Left ventricle myocardium inferior (tissue), 1 donor: ENCODE measurements around the gene BRD8. TPM values are rescaled to one million over a fixed set of nuclear protein-coding genes. Genes with fewer than 3 reads are reported as not detected.

Experiments
- DNase-seq: peaks from one replicate; pipeline ENCODE4 v3.0.0-alpha.2; 2020
- H3K27ac ChIP-seq: fragments of 200-600 bp; replicated peaks from 2 replicates; pipeline ENCODE4 v1.8.0; 2021
- H3K27me3 ChIP-seq: fragments of 200-600 bp; 2 replicates; pipeline ENCODE4 v1.8.0; 2021; ENCODE audit warnings: low read depth
- H3K36me3 ChIP-seq: fragments of 200-600 bp; 2 replicates; pipeline ENCODE4 v1.8.0; 2021
- H3K4me1 ChIP-seq: fragments of 200-600 bp; 2 replicates; pipeline ENCODE4 v1.8.0; 2021
- H3K4me3 ChIP-seq: fragments of 200-600 bp; 2 replicates; pipeline ENCODE4 v1.8.0; 2021; ENCODE audit warnings: mild to moderate bottlenecking, moderate library complexity
- H3K9me3 ChIP-seq: fragments of 200-600 bp; replicated peaks from 2 replicates; pipeline ENCODE4 v1.8.0; 2021
- intact Hi-C: fragments of 100-400 bp; cut with micrococcal nuclease; formaldehyde crosslinking; loops from one replicate; pipeline ENCODE4 v1.11.0; 2022
- total RNA-seq: library from RNA; stranded (reverse); fragmentation: NEBNext Ultra II Directional; extraction: Animal tissue kit (Norgen Biotek cat#: 25700); gene quantifications from one replicate; pipeline ENCODE4 v1.2.1, GENCODE V29; 2021
- TF ChIP-seq, protein P1 (sequence below): fragments of 200-600 bp; IDR thresholded peaks from 2 replicates; pipeline ENCODE4 v1.8.0; 2021; ENCODE audit warnings: antibody characterized with exemption, mild to moderate bottlenecking, borderline replicate concordance
- donor health status: DM: no; HTN: yes; CAD: no; lungs with severe emphysema.

BRD8 gene
- total RNA-seq, 1 donor from 2014 or later = 27.4 TPM

DNA sequence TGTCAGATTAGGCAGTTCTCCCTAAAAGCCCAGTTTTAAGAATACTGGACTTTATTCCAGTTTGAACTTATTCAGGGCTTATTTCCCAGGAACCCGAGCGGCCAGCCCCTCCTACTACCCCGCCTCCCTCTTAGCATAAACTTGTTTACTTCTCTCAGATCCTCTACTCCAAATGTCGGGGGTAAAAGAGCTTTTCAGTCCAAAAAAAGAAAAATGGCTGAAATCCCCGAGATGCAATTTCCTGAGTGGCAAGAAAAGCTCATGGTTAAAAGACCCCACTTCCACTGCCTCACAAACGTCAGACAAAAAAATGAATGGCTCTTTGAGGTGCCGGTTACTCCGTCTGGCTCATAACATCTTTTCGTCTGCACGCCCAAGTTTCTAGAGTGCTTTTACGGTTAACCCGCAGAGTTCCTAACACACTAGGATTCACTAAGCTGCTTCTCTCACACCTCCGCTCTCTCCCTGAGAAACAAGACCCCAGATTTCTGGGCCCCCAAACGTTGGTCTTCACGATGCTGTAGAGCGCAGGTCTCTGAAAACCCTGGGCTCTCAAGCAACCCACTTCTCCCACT, 402 bp downstream of the BRD8 start:
- Histone ChIP-seq H3K4me3 (peak overlapping the region; percentile 85), H3K9me3 (no peaks in the 10 kb centered on the region), H3K27ac (peak overlapping the region; percentile 97), H3K4me1 (peaks cover 46% of the 10 kb centered on the region), H3K27me3 (no peaks in the 10 kb centered on the region), H3K36me3 (peaks cover 43% of the 10 kb centered on the region)
- TF ChIP-seq, protein P1, sequence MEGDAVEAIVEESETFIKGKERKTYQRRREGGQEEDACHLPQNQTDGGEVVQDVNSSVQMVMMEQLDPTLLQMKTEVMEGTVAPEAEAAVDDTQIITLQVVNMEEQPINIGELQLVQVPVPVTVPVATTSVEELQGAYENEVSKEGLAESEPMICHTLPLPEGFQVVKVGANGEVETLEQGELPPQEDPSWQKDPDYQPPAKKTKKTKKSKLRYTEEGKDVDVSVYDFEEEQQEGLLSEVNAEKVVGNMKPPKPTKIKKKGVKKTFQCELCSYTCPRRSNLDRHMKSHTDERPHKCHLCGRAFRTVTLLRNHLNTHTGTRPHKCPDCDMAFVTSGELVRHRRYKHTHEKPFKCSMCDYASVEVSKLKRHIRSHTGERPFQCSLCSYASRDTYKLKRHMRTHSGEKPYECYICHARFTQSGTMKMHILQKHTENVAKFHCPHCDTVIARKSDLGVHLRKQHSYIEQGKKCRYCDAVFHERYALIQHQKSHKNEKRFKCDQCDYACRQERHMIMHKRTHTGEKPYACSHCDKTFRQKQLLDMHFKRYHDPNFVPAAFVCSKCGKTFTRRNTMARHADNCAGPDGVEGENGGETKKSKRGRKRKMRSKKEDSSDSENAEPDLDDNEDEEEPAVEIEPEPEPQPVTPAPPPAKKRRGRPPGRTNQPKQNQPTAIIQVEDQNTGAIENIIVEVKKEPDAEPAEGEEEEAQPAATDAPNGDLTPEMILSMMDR = no peak
- intact Hi-C loops = no loop called here
- DNase-seq = peak; percentile 24

DNA sequence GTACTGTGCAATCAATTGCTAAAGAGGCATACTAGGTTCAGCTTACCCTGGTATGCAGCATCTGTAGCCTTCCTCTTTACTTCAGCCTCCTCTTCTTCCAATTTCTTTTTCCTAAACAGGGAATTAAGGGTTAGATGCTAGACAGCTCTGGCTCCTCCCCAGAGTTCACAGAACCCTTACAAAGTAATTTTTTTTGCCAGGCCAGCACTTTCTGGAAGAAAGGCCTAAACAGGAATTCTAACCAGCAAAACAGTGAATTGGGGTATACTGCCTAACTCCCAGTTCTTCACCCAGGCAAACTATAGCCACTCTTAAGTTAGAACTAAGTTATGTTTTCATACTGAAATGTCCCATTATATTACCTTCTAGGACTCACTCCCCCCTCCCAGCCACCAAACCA, 8.1 kb downstream of the BRD8 start:
- Histone ChIP-seq H3K27me3 (no peaks in the 10 kb centered on the region), H3K4me3 (no peak overlapping the region), H3K27ac (no peak overlapping the region), H3K36me3 (peaks cover 99% of the 10 kb centered on the region), H3K4me1 (peaks cover 4% of the 10 kb centered on the region), H3K9me3 (no peaks in the 10 kb centered on the region)
- intact Hi-C loops = no loop called here
- DNase-seq = no peak
- TF ChIP-seq, protein P1 = no peak

DNA sequence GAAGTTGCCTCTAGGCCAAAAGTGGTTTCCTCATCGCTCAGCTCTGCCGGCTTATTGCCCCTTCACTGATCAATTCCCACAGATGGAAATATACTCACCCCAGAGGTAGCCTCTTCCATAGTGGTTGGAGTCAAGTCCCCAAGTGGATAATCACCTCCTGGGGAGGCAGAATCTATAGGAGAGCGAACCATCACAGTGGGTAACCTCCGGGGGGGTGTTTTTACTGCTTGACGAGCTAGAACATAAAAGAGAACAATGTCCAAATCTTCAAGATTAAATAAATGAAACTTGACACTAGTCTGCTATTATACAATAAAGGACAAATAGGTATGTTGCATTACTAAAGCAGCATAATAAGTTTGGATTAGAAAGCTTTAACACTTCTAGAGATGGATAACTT, 9.3 kb downstream of the BRD8 start:
- intact Hi-C loops = no loop called here
- no peaks in the 10 kb centered on the region for H3K9me3 ChIP-seq

DNA sequence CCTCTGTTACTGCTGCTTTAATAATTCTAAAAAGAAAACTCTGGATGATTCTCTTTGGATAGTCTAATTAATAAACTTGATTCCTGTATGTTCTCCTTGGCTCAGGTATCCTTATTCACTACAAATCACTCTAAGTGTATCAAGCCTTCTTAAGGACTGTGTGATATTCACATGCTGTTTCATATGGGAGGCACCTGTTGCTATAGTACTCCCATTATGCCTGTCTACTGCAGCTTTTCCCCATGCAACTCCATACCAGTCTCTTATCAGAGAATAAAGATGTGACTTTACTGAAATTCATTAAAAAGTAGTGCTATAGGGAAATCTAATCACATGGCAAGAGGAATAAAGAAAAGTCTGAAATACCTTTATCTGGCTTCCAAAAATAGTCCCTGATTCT, 14.7 kb downstream of the BRD8 start:
- no peak overlapping the region for H3K4me3 ChIP-seq
- intact Hi-C loops = no loop called here
- H3K9me3 ChIP-seq = no peaks in the 10 kb centered on the region
- no peaks in the 10 kb centered on the region for H3K27me3 ChIP-seq
- H3K4me1 ChIP-seq = no peaks in the 10 kb centered on the region
- DNase-seq = no peak
- TF ChIP-seq, protein P1 = no peak
- H3K27ac ChIP-seq = no peak overlapping the region
- H3K36me3 ChIP-seq = peaks cover 100% of the 10 kb centered on the region

More for the DNA sequence above, 9.3 kb downstream of the BRD8 start:
- peaks cover 99% of the 10 kb centered on the region for H3K36me3 ChIP-seq
- DNase-seq = no peak
- H3K27me3 ChIP-seq = no peaks in the 10 kb centered on the region
- no peak overlapping the region for H3K4me3 ChIP-seq
- H3K4me1 ChIP-seq = no peaks in the 10 kb centered on the region
- H3K27ac ChIP-seq = no peak overlapping the region
- TF ChIP-seq, protein P1 = no peak

DNA sequence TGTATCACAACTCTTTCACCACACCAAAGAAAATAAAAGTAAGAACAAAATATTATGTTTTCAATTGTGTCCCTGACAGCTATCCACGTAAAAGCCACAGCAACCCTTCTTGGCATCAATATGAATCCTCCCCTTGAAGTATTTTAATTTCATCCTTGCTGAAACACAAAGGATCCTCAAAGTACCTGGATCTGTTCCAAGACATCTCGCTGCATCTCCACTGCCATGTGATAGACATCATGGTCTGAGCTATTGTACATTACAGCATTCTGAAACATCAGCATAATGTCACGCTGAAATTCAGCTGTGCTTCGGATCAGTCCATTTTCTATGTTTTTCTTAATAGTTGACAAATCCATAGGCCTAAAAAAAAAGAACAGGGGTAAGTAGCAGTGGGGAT, 17.7 kb downstream of the BRD8 start:
- DNase-seq = no peak
- Histone ChIP-seq H3K27me3 (no peaks in the 10 kb centered on the region), H3K4me3 (no peak overlapping the region), H3K27ac (no peak overlapping the region), H3K9me3 (no peaks in the 10 kb centered on the region), H3K36me3 (peaks cover 99% of the 10 kb centered on the region), H3K4me1 (no peaks in the 10 kb centered on the region)
- TF ChIP-seq, protein P1 = no peak
- intact Hi-C loops = no loop called here

DNA sequence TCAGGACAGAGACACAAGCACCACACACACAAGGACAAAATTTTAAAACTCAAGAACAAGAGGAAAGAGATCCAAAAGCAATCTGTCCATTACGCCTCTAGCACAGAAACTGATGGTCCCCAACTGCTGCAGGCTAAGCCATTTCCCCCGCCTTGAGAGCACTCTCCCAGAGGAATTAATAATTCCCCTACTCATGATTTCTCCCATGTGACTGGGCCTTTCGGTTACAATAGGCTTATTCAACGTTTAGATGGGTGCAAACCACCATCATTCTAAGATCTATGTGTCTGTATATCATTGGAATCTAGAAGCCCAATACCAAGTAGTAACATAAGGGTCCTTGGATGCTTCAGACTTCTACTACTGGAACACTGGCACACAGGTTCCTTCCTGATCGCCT, 18.8 kb downstream of the BRD8 start:
- TF ChIP-seq, protein P1 = no peak
- Histone ChIP-seq H3K9me3 (no peaks in the 10 kb centered on the region), H3K4me1 (no peaks in the 10 kb centered on the region), H3K4me3 (no peak overlapping the region), H3K36me3 (peaks cover 91% of the 10 kb centered on the region), H3K27me3 (no peaks in the 10 kb centered on the region), H3K27ac (no peak overlapping the region)
- intact Hi-C loops = no loop called here
- DNase-seq = no peak
